Stimulated activated naive CD8-positive, alpha-beta T cell treated with anti-CD3 and anti-CD28 coated beads, Interleukin-15, Interleukin-2, amounts not matched to agents 100 U/mL and 50 U/mL, for 24 hours (primary cell): ENCODE results near the gene MTG1.
A peak's percentile ranks its signal among the peaks of the same experiment; 100 is the strongest.
"Not testable (repeated sequence)": the region's sequence is repeated elsewhere in the genome, so short reads cannot be mapped to it uniquely, and the experiment has no call there.

Source experiments
- ATAC-seq: fragments of 150-1000 bp; cut with Tn5 transposase; one replicate; pipeline ENCODE4 v1.10.0; 2021
- DNase-seq: peaks from one replicate; pipeline ENCODE4 v3.0.0; 2021

Gene MTG1

DNA sequence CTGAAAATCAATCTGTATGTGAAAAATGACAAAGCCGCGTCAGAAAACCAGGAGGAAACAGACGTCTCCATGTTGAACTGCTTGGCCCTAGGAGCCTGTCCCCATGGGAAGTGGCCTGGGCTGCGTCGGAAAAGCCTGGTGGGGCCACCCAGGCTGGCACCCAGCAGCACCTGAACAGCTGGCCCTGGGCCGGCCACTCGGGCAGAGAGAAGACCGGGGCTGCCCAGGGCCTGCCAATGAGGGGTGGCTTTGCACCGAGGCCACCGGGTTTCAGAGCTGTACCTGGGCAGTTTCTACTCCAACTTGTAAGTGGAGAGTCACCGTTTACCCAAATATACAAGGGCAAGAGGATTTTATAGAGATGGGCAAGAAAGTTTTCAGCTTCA is 35.0 kb upstream of the MTG1 start:
- ATAC-seq (no peak), DNase-seq (no peak)

DNA sequence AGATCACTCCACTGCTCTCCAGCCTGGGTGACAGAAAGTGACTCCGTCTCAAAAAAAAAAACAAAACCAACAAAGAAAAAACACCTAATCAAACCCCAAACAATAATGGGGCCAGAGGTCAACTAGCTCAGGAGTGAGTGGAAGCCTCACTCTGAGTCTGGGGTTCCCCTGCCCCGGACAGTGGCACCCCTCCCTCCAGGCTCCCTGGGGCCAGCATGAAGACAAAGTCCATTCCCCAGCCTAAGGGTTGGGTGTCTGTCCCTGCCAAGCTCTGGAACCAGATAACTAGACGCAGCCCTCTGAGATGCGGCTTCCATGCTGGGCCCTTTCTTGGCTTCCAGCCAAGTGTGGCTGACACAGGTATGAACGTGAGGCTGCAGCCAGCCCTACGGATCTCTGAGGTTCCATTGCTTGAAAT is 34.4 kb upstream of the MTG1 start:
- no peak for ATAC-seq

DNA sequence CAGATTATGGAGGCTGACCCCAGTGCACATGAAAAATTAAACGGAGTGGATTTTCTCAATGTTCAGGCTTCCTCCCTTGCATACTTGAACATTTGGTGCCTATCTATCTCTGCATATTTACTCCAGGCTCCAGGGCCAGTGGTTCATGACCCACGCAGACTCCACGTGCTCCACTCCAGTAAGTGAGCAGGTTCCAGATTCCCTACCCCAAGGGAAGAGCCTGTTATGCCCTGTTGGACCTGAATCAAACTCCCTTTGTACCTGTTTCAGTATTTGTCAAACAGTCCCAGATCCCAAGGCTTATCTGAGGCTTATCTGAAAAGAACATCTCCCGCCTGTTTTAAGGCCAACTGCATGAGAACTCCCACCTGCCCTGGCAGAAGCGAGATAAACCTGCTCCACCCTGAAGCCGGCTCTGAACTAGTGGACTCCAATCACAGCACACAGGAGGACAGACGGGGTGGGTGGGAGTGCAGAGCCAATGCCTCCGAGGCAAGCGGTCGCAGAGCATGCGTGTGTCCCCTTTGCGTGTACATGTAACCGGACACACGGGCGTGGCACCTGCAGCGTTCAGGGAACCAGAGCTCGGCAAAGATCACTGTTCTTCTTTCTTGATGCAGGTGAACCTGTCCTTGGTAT is 33.9 kb upstream of the MTG1 start:
- ATAC-seq, result no peak
- DNase-seq, result no peak

More for the DNA sequence above, 34.4 kb upstream of the MTG1 start:
- no peak for DNase-seq

DNA sequence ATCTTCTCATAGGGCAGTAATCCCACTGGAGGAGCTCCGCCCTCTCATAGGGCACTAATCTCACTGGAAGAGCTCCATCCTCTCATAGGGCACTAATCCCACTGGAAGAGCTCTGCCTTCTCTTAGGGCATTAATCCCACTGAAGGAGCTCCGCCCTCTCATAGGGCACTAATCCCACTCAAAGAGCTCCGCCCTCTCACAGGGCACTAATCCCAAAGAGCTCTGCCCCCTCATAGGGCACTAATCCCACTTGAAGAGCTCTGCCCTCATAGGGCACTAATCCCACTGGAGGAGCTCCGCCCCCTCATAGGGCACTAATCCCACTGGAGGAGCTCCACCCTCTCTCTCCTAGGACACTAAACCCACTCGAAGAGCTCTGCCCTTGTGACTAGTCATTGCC is 32.7 kb upstream of the MTG1 start:
- no peak for ATAC-seq
- DNase-seq, result no peak

DNA sequence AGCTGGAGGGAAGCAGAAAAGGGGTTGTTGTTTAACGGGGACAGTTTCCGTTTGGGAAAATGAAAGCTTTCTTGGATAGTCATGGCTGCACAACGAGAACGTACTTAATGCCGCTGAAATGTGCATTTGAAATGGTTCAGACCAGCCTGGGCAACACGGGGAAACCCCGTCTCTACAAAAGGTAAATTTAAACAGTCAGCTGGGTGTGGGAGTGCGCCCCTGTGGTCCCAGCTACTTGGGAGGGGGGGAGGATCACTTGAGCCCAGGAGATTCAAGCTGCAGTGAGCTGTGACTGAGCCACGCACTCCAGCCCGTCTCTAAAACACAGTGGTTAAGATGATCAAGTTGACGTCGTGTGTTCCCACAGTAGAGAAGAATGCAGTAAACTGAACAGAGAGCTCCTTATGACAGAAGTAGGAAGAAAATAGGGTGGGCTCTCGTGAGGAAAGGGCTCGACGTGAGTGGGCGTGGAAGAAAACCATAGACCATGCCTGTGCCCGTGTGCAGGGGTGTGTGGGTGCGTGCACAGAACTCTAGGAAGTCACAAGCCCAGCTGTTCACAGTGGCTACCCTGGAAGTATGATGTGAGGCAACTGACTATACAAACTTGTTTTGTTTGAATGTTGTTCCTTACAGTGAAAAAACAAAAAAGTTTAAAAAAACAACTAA is 32.0 kb upstream of the MTG1 start:
- DNase-seq, result no peak

GRCh38 chr10:133362846-133363245 is 31.1 kb upstream of the MTG1 start:
- no peak for ATAC-seq
- no peak for DNase-seq

More for the DNA sequence above, 32.0 kb upstream of the MTG1 start:
- ATAC-seq, result no peak

DNA sequence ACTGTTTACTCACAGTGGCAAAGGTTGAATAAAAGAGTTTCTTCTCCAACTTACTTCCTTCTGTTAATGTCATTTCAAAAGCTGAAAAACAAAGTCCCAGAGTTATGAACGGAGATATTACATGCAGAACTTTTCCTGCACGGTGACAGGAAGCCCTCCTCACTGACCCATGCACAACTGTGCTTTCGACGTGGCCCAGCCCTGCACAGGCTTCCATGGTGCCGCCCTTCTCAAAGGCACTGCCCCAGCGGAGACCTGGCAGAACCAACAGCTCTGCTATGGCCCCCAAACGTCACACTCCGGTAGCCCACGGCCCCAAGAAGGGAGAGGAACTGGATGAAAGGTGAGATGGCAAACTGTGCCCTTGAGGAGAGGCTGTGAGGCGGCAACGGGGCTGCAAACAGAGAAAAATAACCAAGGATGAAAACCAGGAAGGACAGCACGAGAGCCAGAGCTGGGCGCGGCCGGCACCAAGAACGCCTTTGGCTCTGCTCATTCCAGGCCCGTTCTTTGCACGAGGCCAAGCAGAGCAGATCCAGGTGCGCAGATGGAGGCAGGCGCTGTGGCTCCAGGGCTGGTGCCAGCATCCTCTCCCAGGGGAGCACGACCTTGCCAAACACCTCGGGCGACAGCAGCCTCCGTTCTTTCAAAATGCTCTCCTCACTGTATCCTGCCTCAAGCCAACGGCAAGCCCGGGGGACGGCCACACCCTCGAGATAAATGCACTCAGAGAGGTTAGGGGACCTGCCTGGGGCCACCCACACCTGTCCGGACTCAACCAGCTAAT is 29.1 kb upstream of the MTG1 start:
- ATAC-seq (no peak), DNase-seq (no peak)

DNA sequence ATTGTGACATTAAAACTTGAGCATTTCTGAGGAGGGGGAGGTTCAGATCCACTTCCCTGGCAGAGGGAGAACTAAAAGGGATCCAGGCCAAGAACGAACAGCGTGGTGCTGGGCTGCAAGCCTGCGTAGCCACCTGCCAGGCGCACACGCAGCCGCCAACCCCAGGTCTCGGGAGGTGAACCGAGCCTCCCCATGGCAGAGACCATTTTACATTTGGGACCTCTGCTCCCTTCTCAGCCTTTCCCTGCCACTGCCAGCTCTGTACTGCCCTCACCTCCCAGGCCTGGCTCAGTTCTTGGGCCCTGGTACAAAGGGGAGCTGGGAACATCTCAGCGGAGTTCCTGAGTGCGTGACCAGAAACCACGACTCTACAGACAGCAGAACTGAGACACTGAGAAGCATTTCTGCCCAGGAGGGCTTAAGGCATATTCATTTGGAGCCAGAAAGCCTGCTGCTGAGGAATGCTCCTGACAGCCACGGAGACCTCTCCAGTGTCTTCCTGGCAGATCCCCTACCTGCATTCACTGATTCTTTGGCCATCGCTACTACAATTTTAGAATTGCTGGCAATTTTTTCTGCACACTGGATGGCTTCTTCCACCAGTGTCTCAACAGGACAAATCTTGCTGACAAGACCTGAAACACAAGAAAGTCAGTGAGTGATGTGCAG is 28.4 kb upstream of the MTG1 start:
- ATAC-seq, result no peak
- DNase-seq, result no peak

- ATAC-seq (no peak), DNase-seq (no peak)
Observed at GRCh38 chr10:133366130-133366478, 27.9 kb upstream of the MTG1 start.

GRCh38 chr10:133366751-133367150 is 27.2 kb upstream of the MTG1 start:
- ATAC-seq, result no peak
- DNase-seq, result no peak

GRCh38 chr10:133367461-133367860 is 26.5 kb upstream of the MTG1 start:
- not testable (repeated sequence) for DNase-seq, ATAC-seq

DNA sequence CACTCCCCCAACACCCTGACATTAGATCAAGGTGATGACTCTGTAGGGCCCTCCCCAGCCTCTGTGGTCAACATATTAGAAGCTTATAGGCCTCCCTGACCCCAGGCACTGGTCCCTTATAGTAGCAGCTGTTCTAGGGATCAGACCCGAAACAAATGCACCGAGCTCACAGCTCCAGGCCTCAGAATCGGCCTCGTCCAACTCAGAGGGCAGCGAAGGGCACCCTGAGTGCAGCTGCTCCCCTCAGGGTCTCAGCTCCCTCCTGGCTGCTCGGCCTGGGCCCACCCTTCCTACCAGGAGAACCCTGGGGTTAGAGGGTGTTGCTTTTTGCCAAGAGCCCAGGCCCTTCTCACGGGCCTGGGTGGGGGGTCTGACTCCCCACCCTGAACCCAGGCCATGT is 25.8 kb upstream of the MTG1 start:
- ATAC-seq (no peak), DNase-seq (no peak)

GRCh38 chr10:133370030-133370786 is 23.7 kb upstream of the MTG1 start:
- no peak for ATAC-seq
- no peak for DNase-seq

DNA sequence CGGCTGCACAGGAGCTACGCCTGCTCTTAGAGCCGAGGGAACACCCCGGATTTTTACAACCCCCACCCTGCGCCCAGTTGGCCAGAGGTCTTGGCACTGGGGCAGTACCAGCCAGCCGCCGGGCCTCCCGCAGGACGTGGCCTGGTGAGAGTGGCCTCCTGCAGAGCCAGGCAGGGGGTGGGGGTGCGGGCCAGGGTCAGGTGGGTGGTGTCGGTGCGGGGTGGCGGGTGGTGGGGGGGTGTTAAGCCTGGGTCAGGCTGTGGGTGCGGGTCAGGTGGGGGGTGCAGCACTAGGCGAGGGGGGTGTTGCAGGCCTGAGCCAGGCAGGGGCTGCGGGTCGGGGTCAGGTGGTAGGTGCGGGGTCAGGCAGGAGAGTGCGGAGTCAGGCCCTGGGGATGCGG is 21.4 kb upstream of the MTG1 start:
- no peak for ATAC-seq
- DNase-seq, result no peak

DNA sequence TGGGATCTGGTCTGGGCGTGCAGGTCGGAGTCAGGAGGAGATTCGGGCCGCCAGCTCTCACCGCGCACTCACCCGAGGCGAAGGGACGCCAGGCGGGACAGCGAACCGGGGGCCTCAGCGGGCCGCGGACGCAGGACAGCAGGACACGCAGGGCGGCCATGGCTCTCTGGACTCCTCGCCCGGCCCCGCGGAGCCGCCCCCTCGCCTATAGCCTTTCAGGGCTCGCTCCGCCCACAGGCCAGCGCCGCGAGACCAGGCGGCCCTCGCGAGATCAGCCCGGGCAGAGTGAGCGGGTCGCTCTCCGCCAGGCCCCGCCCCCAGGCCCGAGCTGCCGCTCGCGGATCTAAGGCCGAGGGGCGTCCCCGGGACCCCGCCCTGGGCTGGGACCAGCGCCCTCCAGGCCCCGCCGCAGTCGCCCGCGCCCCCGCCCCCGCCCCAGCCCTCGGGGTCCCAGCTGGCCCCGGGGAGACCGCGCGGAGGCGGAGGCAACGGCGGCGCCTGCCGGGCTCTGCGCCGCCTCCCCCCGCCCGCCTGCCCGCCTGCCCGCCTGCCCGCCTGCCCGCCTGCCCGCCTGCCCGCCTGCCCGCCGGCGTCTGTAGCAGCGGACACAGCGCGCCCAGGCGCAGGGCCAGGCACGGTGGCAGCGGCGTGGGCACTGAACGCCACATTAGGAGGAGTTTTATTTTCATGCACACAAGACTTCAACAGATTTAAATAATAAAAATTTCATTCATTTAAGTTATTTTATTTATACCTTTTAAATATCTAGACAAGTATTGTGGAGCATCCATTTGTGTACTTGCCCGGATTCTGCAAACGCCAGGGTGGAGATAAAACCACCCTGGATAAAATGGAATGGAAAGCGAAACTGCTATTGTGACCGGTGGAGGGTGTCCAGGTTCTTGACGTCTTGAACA is 20.5 kb upstream of the MTG1 start, which contains the start of gene ECHS1:
Gene ECHS1 (minus strand): TSS at position 181 of the 917 bp plus-strand sequence. CDS start 21 bp downstream, at position 160.
- peak; percentile 98 for ATAC-seq
- DNase-seq, result peak; percentile 98

DNA sequence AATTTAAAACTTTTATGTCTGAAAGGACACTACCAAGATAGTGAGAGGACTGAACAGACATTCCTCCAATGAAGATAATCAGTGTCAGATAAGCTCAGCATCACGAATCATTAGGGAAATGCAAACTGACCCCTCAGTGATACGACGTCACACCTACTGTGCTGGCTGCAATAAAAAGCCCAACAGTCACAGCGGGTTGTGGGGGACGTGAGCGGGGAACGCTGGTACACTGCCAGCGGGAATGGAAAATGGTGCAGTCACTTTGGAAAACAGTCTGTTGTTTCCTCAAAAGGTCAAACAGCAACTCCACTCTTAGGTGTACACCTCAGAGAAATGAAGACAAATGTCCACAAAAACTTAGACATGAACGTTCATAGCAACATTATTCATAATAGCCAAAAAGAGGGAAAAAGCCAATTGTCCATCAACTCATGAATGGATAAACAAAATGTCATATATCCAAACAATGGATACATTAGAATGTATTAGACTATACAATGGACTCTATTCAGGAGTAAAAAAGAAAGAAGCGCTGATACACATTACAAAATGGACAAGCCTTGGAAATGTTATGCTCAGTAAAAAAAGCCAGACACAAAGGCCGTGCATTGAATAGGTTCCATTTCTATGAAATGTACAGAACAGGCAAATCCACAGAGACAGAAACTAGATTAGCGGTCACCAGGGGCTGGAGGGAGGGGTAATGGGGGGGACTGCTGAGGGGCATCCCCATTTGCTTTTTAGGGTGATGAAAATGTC is 18.4 kb upstream of the MTG1 start:
- no peak for ATAC-seq
- no peak for DNase-seq

- DNase-seq, ATAC-seq: not testable (repeated sequence)
Observed at GRCh38 chr10:133376183-133376582, 17.8 kb upstream of the MTG1 start.

DNA sequence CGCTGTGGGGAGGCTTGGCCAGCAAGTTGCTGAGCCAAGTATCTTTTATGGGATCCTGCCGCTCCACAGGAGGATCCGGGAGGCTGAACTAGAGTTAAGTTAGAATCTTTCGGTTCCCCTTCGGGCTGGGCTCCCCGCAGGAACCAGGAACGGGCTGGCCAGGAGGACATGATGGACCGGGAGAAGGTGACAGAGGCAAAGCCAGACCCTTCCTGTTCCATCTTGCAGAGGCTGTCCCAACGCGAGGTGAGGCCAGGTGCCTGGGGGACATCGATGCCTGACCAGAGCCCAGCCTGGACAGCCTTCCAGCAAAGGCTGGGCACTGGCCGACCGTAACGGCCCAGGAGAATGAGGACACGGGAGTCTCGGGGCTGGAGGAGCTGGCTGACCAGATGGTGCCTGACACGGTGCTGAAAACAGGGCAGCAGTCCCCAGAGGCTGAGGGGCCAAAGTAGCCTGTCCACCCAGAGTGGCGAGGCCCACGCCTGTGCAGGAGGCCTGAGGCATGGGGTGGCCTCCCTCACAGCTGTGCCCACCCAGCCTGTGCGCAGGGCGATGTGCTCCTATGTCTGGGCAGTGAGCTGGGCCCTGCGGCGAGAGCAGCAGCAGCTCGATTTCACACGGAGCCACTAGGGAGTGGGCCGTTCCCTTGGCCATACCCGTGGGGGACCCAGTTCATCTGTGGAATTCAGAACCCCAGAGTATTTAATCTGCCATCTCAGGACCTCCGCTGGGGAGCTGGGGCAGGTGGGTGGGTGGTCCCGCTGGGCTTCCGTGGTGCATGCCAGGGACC is 16.7 kb upstream of the MTG1 start:
- no peak for ATAC-seq
- no peak for DNase-seq

DNA sequence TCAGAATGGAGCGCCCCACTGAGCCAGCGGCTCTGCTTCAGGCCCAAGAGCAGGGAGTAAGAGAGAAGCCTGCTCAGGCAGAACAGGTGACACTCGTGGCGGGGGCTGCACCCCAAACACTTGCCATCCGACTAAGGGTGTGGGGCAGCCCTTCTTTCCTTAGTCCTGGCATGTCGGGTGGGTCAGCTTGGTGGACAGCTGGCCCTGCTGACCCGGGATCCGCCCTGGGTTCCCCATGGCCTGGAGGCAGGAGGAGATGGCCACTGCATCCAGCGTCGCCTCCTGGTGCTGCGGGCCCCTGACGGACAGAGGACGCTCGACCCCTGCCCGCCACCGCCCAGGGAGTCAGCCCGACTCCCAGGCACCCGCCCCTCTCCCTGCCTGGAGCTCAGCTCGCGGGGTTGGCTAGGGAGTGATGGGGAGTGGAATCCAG is 16.1 kb upstream of the MTG1 start:
- no peak for ATAC-seq
- no peak for DNase-seq
